DND-41 (cell line): ENCODE results near the gene OR4D9.
A peak's percentile ranks its signal among the peaks of the same experiment; 100 is the strongest.

ENCODE experiments used
- ATAC-seq: fragments of 200-7000 bp; cut with Tn5 transposase; 3 replicates; pipeline ENCODE4 v1.9.1; 2021; ENCODE audit warnings: low read depth; ENCODE audit not compliant: insufficient read depth
- DNase-seq: peaks from one replicate; pipeline ENCODE4 v3.0.0-alpha.2; 2020
- H2AFZ ChIP-seq: 2 replicates; pipeline ENCODE4 v1.6.0; 2012; ENCODE audit warnings: low read depth, low read length
- H3K27ac ChIP-seq: 2 replicates; pipeline ENCODE4 v1.5.1; 2012; ENCODE audit warnings: low read length, inconsistent platforms
- H3K27me3 ChIP-seq: fragments of 200-600 bp; sonication (generic); 2 replicates; pipeline ENCODE4 v1.6.0; 2012; ENCODE audit warnings: low read length, mild to moderate bottlenecking, inconsistent platforms; ENCODE audit not compliant: insufficient read depth, poor library complexity
- H3K36me3 ChIP-seq: 2 replicates; pipeline ENCODE4 v1.5.1; 2012; ENCODE audit warnings: low read length, inconsistent platforms; ENCODE audit not compliant: insufficient read depth
- H3K4me1 ChIP-seq: 2 replicates; pipeline ENCODE4 v1.5.1; 2012; ENCODE audit warnings: mild to moderate bottlenecking, low read length; ENCODE audit not compliant: insufficient read depth
- H3K4me2 ChIP-seq: 2 replicates; pipeline ENCODE4 v1.6.0; 2012; ENCODE audit warnings: mild to moderate bottlenecking, moderate library complexity, low read length, inconsistent platforms; ENCODE audit not compliant: insufficient read depth
- H3K4me3 ChIP-seq, 2 experiments: fragments of 200-600 bp in 1 of 2; shearing (Covaris generic) in 1 of 2; 2 replicates each; pipeline ENCODE4 v1.5.1; 2012 to 2016; ENCODE audit warnings: inconsistent platforms in 2 of 2, low read length in 2 of 2, mild to moderate bottlenecking in 2 of 2, low read depth in 1 of 2, moderate library complexity in 1 of 2
- H3K79me2 ChIP-seq: 2 replicates; pipeline ENCODE4 v1.6.0; 2012; ENCODE audit warnings: low read length, inconsistent platforms; ENCODE audit not compliant: insufficient read depth
- H3K9ac ChIP-seq: 2 replicates; pipeline ENCODE4 v1.6.0; 2012; ENCODE audit warnings: low read depth, mild to moderate bottlenecking, inconsistent platforms, low read length, moderate library complexity
- H3K9me3 ChIP-seq: 2 replicates; pipeline ENCODE4 v1.5.1; 2012; ENCODE audit warnings: low read length, moderate library complexity, mild to moderate bottlenecking, inconsistent platforms; ENCODE audit not compliant: insufficient read depth, severe bottlenecking
- H4K20me1 ChIP-seq: 2 replicates; pipeline ENCODE4 v1.6.0; 2012; ENCODE audit warnings: low read length; ENCODE audit not compliant: insufficient read depth
- EZH2 ChIP-seq: IDR thresholded peaks from 3 replicates; pipeline ENCODE4 v1.6.1; 2012; ENCODE audit warnings: borderline replicate concordance, low read depth, mild to moderate bottlenecking, moderate library complexity, low read length, inconsistent platforms; ENCODE audit not compliant: severe bottlenecking
- TF ChIP-seq, protein P1 (sequence below): IDR thresholded peaks from 2 replicates; pipeline ENCODE4 v1.5.1; 2012; ENCODE audit warnings: borderline replicate concordance, low read length, moderate library complexity, mild to moderate bottlenecking; ENCODE audit not compliant: poor library complexity, severe bottlenecking; ENCODE audit errors: extremely low read depth

OR4D9 gene

DNA sequence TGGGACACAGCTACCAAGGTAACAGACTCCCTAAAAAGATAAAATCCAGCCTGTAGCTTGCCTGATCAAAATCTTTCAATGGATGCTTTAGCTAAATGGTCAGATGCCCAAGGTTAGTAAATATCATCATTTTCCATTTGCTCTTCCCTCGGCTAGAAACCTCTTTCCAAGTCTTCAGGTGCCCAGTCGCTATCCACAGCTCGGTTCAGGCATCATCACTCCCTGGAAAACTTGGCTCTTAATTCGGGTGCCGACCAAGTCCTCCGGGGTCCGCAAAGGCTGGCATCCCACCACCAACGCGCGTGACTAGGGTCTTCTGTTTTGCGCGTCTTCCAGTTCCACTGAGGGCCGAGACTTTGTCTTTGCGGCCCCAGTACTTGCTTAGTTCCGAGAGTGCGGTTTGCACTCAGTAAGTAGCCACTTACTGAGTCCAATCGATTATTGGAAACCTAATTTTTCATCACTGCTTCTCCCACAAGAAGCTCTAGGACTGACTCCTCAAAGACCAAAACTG is 44.3 kb downstream of the OR4D9 start:
- Histone ChIP-seq H3K9me3 (no peaks in the 10 kb centered on the region), H3K4me2 (no peak overlapping the region), H3K4me3 (no peak overlapping the region), H3K36me3 (no peaks in the 10 kb centered on the region; the same call in 1 of the 2 replicates), H4K20me1 (no peaks in the 10 kb centered on the region), H3K9ac (no peak overlapping the region), H3K4me1 (peaks cover 28% of the 10 kb centered on the region), H2AFZ (no peak overlapping the region), H3K27ac (no peak overlapping the region), H3K79me2 (no peaks in the 10 kb centered on the region), H3K27me3 (no peaks in the 10 kb centered on the region)
- ATAC-seq (no peak), DNase-seq (no peak)
- TF ChIP-seq EZH2: no peak
- TF ChIP-seq, protein P1, sequence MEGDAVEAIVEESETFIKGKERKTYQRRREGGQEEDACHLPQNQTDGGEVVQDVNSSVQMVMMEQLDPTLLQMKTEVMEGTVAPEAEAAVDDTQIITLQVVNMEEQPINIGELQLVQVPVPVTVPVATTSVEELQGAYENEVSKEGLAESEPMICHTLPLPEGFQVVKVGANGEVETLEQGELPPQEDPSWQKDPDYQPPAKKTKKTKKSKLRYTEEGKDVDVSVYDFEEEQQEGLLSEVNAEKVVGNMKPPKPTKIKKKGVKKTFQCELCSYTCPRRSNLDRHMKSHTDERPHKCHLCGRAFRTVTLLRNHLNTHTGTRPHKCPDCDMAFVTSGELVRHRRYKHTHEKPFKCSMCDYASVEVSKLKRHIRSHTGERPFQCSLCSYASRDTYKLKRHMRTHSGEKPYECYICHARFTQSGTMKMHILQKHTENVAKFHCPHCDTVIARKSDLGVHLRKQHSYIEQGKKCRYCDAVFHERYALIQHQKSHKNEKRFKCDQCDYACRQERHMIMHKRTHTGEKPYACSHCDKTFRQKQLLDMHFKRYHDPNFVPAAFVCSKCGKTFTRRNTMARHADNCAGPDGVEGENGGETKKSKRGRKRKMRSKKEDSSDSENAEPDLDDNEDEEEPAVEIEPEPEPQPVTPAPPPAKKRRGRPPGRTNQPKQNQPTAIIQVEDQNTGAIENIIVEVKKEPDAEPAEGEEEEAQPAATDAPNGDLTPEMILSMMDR: no peak

DNA sequence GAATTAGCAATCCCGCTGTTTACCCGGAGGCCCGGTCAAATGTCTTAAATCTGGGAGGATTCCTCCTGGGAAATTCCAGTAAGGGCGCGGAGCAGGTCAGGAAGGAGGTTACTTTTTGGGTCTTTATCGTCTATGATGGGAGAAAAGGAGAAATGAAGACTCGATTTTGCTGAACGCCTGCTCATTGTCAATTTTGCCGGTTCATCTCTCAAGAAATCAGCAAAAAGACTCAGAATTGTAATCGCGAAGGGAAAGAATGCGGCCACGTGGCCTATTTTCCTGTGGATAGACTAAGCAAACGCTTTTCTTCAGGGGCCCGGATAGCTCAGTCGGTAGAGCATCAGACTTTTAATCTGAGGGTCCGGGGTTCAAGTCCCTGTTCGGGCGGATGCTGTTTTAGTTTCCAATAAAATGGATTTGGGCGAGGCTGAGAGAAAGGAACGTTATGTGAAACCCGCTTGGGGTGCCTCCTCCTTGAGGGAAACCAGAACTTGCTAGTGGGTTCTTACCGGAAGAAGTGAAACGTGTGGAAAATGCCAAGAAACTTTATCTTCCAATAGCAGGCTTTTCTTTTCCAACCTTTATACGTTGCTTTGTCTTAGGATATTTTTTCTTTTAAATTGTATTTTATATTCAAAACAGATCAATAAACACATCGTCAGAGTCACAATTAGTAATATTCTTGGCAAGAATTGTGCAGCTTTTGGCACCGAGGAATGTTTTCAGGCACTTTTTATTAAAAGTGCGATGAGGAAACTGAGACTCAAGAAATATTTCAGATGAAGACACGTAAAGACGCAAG is 45.0 kb downstream of the OR4D9 start:
- DNase-seq: peak; percentile 62
- Histone ChIP-seq H3K36me3 (no peaks in the 10 kb centered on the region; the same call in 1 of the 2 replicates), H4K20me1 (no peaks in the 10 kb centered on the region), H3K27ac (no peak overlapping the region), H3K4me1 (peaks cover 27% of the 10 kb centered on the region), H3K4me2 (no peak overlapping the region), H3K4me3 (no peak overlapping the region), H2AFZ (no peak overlapping the region), H3K9ac (no peak overlapping the region), H3K79me2 (no peaks in the 10 kb centered on the region), H3K27me3 (no peaks in the 10 kb centered on the region), H3K9me3 (no peaks in the 10 kb centered on the region)
- peak; percentile 10; the same call in 1 of the 3 replicates for ATAC-seq
- TF ChIP-seq, protein P1: no peak
- no peak for TF ChIP-seq EZH2

DNA sequence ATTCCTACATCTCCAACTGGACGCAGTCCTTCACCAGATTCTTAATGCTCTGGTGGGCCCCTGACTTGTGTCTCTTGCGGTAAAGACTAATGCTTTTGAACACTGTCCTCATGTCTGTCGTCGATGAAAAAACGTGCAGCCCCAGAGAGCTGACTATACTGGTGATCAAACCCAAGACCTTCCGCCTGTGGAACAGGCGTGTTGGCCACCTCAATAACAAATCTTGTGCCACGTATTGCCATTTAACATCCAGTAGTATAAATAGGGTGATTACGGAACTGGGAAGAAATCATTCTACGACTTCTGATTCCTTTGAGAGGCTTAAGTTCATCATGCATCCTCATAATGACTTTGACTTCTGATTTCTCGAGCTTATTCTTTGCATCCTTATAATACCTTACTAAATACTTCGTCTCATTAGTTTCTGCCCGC is 45.6 kb downstream of the OR4D9 start:
- TF ChIP-seq EZH2: no peak
- TF ChIP-seq, protein P1: no peak
- no peak for DNase-seq
- Histone ChIP-seq H3K4me2 (no peak overlapping the region), H3K4me3 (no peak overlapping the region), H4K20me1 (no peaks in the 10 kb centered on the region), H3K27ac (no peak overlapping the region), H3K27me3 (no peaks in the 10 kb centered on the region), H2AFZ (no peak overlapping the region), H3K9ac (no peak overlapping the region), H3K9me3 (no peaks in the 10 kb centered on the region), H3K4me1 (peaks cover 27% of the 10 kb centered on the region), H3K79me2 (no peaks in the 10 kb centered on the region), H3K36me3 (no peaks in the 10 kb centered on the region; the same call in 1 of the 2 replicates)
- no peak for ATAC-seq
